Lower lobe of right lung (tissue), 2 donors: Measurements from ENCODE around the gene TFF3. TPM values are rescaled to one million over a fixed set of nuclear protein-coding genes. Genes with fewer than 3 reads are reported as not detected.
A peak's percentile ranks its signal among the peaks of the same experiment; 100 is the strongest.
"Not testable (repeated sequence)": the region's sequence is repeated elsewhere in the genome, so short reads cannot be mapped to it uniquely, and the experiment has no call there.

Experiments used
- ATAC-seq, 2 donors: fragments of 200-7000 bp; cut with Tn5 transposase; one replicate each; pipeline ENCODE4 v1.9.1; 2020 to 2022; ENCODE audit warnings: mild to moderate bottlenecking in 2 of 2, moderate library complexity in 2 of 2
- DNase-seq: peaks from one replicate; pipeline ENCODE4 v3.0.0-alpha.2; 2020
- H3K27ac ChIP-seq: fragments of 200-600 bp; one replicate; pipeline ENCODE4 v1.8.0; 2022
- H3K27me3 ChIP-seq: fragments of 200-600 bp; one replicate; pipeline ENCODE4 v1.8.0; 2022; ENCODE audit warnings: low read depth
- H3K36me3 ChIP-seq: fragments of 200-600 bp; one replicate; pipeline ENCODE4 v1.8.0; 2022; ENCODE audit warnings: mild to moderate bottlenecking
- H3K4me1 ChIP-seq: fragments of 200-600 bp; one replicate; pipeline ENCODE4 v1.8.0; 2022
- H3K4me3 ChIP-seq: fragments of 200-600 bp; one replicate; pipeline ENCODE4 v1.8.0; 2022; ENCODE audit warnings: mild to moderate bottlenecking
- H3K9me3 ChIP-seq: fragments of 200-600 bp; one replicate; pipeline ENCODE4 v1.8.0; 2022
- intact Hi-C: fragments of 100-400 bp; cut with DNase I; formaldehyde crosslinking; loops from one replicate; pipeline ENCODE4 v1.11.0; 2022
- total RNA-seq: library from RNA; stranded (reverse); fragmentation: NEBNext Ultra II Directional; extraction: Animal tissue kit (Norgen Biotek cat#: 25700); gene quantifications from one replicate; pipeline ENCODE4 v1.2.1, GENCODE V29; 2021
- TF ChIP-seq, protein P1 (sequence below): fragments of 200-600 bp; IDR thresholded peaks from one replicate; pipeline ENCODE4 v1.8.0; 2022; ENCODE audit warnings: antibody characterized with exemption, mild to moderate bottlenecking
- donor health status: DM: no; HTN: yes; CAD: no; lungs with severe emphysema.

TFF3 gene
- total RNA-seq, 1 donor from 2014 or later: 19.0 TPM

DNA sequence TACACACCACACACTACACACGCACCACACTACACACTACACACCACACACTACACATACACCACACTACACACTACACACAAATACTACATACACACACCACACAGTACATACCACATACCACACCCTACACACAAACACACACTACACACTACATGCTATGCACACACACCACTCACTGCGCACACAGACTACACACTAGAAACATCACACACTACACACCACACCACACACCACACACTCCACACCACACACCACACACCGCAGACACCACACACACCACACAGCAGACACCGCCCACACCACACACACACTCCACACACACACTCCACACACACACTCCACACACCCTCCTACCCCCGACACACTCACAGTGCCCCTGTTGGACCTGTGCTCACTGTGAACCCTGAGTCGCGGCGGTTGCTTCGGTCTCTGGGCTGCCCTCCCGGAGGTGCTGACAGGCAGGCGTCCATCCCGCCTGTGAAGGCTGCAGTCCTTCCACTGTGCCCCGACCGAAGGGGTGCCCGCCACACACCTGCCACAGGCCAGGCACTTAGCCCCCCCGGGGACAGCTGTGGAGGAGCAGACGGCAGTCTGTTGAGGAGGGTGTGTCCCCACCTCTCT, 21.4 kb downstream of the TFF3 start:
- no peak overlapping the region for H3K4me3 ChIP-seq
- ATAC-seq: no peak

DNA sequence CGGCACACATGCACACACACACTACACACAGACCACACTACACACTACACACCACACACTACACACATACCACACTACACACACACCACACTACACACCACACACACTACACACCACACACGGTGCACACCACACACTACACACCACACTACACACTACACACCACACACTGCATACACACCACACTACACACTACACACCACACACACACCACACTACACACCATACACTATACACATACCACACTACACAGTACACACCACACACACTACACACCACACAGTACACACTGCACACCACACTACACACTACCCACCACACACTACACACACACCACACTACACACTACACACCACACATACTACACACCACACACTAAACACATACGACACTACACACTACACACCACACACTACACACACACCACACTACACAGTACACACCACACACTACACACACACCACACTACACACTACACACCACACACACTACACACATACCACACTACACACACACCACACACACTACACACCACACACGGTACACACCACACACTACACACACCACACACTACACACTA, 22.6 kb downstream of the TFF3 start:
- H3K27ac ChIP-seq, ATAC-seq, H3K9me3 ChIP-seq, H3K27me3 ChIP-seq, H3K4me3 ChIP-seq, DNase-seq, H3K4me1 ChIP-seq, intact Hi-C loops: not testable (repeated sequence)
- H3K36me3 ChIP-seq: peaks cover 75% of the 10 kb centered on the region

More for the DNA sequence above, 21.4 kb downstream of the TFF3 start:
- H3K9me3 ChIP-seq: no peaks in the 10 kb centered on the region
- DNase-seq: no peak
- no peaks in the 10 kb centered on the region for H3K27me3 ChIP-seq
- no peak overlapping the region for H3K27ac ChIP-seq
- H3K4me1 ChIP-seq: no peaks in the 10 kb centered on the region
- TF ChIP-seq, protein P1, sequence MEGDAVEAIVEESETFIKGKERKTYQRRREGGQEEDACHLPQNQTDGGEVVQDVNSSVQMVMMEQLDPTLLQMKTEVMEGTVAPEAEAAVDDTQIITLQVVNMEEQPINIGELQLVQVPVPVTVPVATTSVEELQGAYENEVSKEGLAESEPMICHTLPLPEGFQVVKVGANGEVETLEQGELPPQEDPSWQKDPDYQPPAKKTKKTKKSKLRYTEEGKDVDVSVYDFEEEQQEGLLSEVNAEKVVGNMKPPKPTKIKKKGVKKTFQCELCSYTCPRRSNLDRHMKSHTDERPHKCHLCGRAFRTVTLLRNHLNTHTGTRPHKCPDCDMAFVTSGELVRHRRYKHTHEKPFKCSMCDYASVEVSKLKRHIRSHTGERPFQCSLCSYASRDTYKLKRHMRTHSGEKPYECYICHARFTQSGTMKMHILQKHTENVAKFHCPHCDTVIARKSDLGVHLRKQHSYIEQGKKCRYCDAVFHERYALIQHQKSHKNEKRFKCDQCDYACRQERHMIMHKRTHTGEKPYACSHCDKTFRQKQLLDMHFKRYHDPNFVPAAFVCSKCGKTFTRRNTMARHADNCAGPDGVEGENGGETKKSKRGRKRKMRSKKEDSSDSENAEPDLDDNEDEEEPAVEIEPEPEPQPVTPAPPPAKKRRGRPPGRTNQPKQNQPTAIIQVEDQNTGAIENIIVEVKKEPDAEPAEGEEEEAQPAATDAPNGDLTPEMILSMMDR: no peak
- H3K36me3 ChIP-seq: peaks cover 66% of the 10 kb centered on the region
- intact Hi-C loops: no loop called here

DNA sequence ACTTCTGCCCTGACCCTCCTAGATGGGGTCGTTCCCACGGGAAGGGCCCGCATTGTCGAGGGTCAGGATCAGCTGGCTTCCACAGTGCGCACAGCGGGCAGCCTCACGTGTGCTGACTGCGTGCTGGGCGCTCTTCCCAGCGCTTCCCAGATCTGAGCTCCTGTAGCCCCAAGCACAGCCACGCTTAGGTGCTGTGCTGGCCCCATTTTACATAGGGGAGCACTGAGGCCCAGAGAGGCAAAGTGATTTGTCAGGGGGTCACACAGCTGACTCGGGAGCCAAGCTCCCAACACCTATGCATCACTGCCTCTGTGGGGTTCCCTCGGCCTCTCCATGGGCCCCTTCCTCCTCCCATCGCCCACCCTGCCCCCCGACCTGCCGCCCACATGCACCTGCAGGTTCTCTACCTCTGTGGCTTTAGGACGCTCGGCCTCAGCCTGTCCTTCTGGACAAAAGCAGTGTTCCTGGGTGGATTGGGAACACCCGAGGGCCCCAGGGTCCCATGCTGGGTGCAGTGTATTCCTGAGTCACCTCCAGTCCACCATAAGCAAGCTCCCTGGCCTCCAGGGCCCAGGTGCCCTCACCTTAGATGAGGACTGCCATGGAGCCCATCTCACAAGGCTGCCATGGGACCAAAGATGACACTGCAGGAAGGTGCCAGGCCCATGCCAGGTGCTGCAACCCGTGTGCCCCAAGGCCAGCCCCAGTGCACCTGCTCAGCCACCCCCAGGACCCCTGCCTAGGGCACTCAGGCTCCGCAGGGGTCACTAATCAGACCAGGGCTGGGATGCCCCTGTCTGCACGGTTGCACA, 23.3 kb downstream of the TFF3 start:
- Histone ChIP-seq H3K27me3 (no peaks in the 10 kb centered on the region), H3K36me3 (peaks cover 77% of the 10 kb centered on the region), H3K27ac (no peak overlapping the region), H3K9me3 (no peaks in the 10 kb centered on the region), H3K4me3 (no peak overlapping the region), H3K4me1 (no peaks in the 10 kb centered on the region)
- TF ChIP-seq, protein P1: no peak
- DNase-seq (no peak), ATAC-seq (peak in 1 of 2 donors; percentile 9)
- intact Hi-C loops: no loop called here

GRCh38 chr21:42291003-42291750, 24.0 kb downstream of the TFF3 start:
- TF ChIP-seq, protein P1: no peak
- peaks cover 77% of the 10 kb centered on the region for H3K36me3 ChIP-seq
- ATAC-seq (no peak), DNase-seq (no peak)
- H3K4me3 ChIP-seq: no peak overlapping the region
- H3K27ac ChIP-seq: no peak overlapping the region
- intact Hi-C loops: no loop called here
- H3K27me3 ChIP-seq: no peaks in the 10 kb centered on the region
- H3K4me1 ChIP-seq: no peaks in the 10 kb centered on the region
- H3K9me3 ChIP-seq: no peaks in the 10 kb centered on the region

DNA sequence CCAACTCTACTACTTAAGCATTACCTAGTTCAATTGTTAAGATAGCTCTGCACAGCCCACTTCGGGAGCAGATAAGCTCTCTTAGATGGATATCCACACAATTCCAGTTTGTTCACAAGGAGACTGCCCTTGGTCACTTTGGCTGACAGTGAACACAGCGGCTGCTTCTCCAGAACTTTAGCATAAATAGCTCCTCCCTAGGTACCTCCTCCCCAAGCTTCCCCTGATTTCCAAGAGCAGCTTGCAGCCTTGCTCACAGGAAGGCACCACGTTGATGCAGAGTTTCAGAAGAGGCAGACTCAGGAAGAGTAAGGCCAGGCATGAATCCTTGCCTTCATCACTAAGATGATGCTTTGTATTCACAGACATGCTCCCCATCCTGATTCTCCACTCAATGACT, 24.7 kb downstream of the TFF3 start:
- no peak for DNase-seq
- H3K27me3 ChIP-seq: no peaks in the 10 kb centered on the region
- intact Hi-C loops: no loop called here
- no peak for ATAC-seq
- H3K36me3 ChIP-seq: peaks cover 78% of the 10 kb centered on the region
- H3K4me1 ChIP-seq: no peaks in the 10 kb centered on the region
- H3K4me3 ChIP-seq: no peak overlapping the region
- H3K27ac ChIP-seq: no peak overlapping the region
- H3K9me3 ChIP-seq: no peaks in the 10 kb centered on the region
- TF ChIP-seq, protein P1: no peak
